OCI-LY7 (cell line): ENCODE measurements around the gene BICDL1. TPM values are rescaled to one million over a fixed set of nuclear protein-coding genes. Genes with fewer than 3 reads are reported as not detected.

Source experiments
- BruUV-seq: library from RNA; stranded (reverse); fragments of 400-500 nt; replicated peaks from 2 replicates; lab custom pipeline; 2021; lab: Mats Ljungman, UMichigan
- CTCF ChIA-PET: fragments of 300-600 bp; sonication (Branson Sonifier 250); formaldehyde crosslinking; loops from one replicate; lab custom pipeline; 2022; ENCODE audit warnings: antibody characterized with exemption; ENCODE audit not compliant: unreplicated experiment; lab: Charles Lee
- POLR2A ChIA-PET: fragments of 300-600 bp; sonication (Branson Sonifier 250); formaldehyde crosslinking; loops from one replicate; lab custom pipeline; 2022; ENCODE audit warnings: antibody characterized with exemption; lab: Charles Lee
- DNase-seq: peaks from one replicate; pipeline ENCODE4 v3.0.0-alpha.2; 2015; ENCODE audit warnings: low spot score
- H2AFZ ChIP-seq: fragments of 200-600 bp; sonication (generic), shearing (Covaris generic); 2 replicates; pipeline ENCODE4 v1.6.1; 2014; ENCODE audit warnings: mild to moderate bottlenecking, antibody characterized with exemption, low read length, moderate library complexity
- H3K27ac ChIP-seq: fragments of 200-600 bp; sonication (generic); 2 replicates; pipeline ENCODE4 v1.5.1; 2014; ENCODE audit warnings: mixed run types, low read depth, mild to moderate bottlenecking, moderate library complexity, low read length, inconsistent platforms; ENCODE audit not compliant: poor library complexity, severe bottlenecking
- H3K36me3 ChIP-seq: fragments of 200-600 bp; sonication (generic); 2 replicates; pipeline ENCODE4 v1.6.1; 2014; ENCODE audit warnings: mild to moderate bottlenecking, antibody characterized with exemption, low read length, moderate library complexity, mixed read lengths; ENCODE audit not compliant: insufficient read depth
- H3K4me1 ChIP-seq: fragments of 200-600 bp; sonication (generic); 2 replicates; pipeline ENCODE4 v1.5.1; 2014; ENCODE audit warnings: mild to moderate bottlenecking, low read length; ENCODE audit not compliant: insufficient read depth, poor library complexity, severe bottlenecking
- H3K4me2 ChIP-seq: fragments of 200-600 bp; sonication (generic); 2 replicates; pipeline ENCODE4 v1.6.1; 2014; ENCODE audit warnings: mild to moderate bottlenecking, low read length
- H3K4me3 ChIP-seq: fragments of 200-600 bp; sonication (generic); 2 replicates; pipeline ENCODE4 v1.5.1; 2014; ENCODE audit warnings: mild to moderate bottlenecking, low read depth, low read length; ENCODE audit not compliant: poor library complexity, severe bottlenecking
- H3K79me2 ChIP-seq: fragments of 200-600 bp; sonication (generic); 2 replicates; pipeline ENCODE4 v1.6.1; 2016; ENCODE audit warnings: low read depth, mild to moderate bottlenecking, low read length, moderate library complexity, mixed read lengths; ENCODE audit not compliant: insufficient read depth
- H3K9me2 ChIP-seq: fragments of 200-600 bp; sonication (generic); 2 replicates; pipeline ENCODE4 v1.6.1; 2016; ENCODE audit warnings: mild to moderate bottlenecking, low read length, mixed read lengths; ENCODE audit not compliant: insufficient read depth
- H3K9me3 ChIP-seq: fragments of 200-600 bp; sonication (generic); 2 replicates; pipeline ENCODE4 v1.6.1; 2014; ENCODE audit warnings: mild to moderate bottlenecking, mixed run types, low read length, mixed read lengths
- H4K20me1 ChIP-seq: fragments of 200-600 bp; sonication (generic); 2 replicates; pipeline ENCODE4 v1.6.1; 2014; ENCODE audit warnings: mild to moderate bottlenecking, antibody characterized with exemption, low read length, moderate library complexity, mixed read lengths; ENCODE audit not compliant: insufficient read depth
- EZH2phosphoT487 ChIP-seq: fragments of 200-600 bp; sonication (generic); IDR thresholded peaks from 2 replicates; pipeline ENCODE4 v1.6.1; 2018; ENCODE audit warnings: low read depth, borderline replicate concordance, mild to moderate bottlenecking, mixed run types, antibody characterized with exemption, low read length, moderate library complexity, mixed read lengths
- intact Hi-C: fragments of 100-400 bp; cut with micrococcal nuclease; formaldehyde crosslinking; loops from one replicate; pipeline ENCODE4 v1.10.0; 2022; ENCODE audit not compliant: unreplicated experiment
- total RNA-seq, 2 experiments: library from RNA; depleted of rRNA in 1 of 2; stranded (reverse); fragments of >200 nt in 1 of 2; shearing (Covaris generic) in 1 of 2; gene quantifications; 2 replicates each; pipeline ENCODE4 v1.2.3, GENCODE V29; 2014 to 2022
- TF ChIP-seq, protein P1 (sequence below): fragments of 200-600 bp; sonication (generic); conservative IDR thresholded peaks from 2 replicates; pipeline ENCODE4 v1.5.1; 2014; ENCODE audit warnings: mild to moderate bottlenecking, antibody characterized with exemption, low read length, moderate library complexity, mixed read lengths

The BICDL1 gene
- total RNA-seq, 2 experiments from 2014 or later = 6.5 to 22.6 TPM

DNA sequence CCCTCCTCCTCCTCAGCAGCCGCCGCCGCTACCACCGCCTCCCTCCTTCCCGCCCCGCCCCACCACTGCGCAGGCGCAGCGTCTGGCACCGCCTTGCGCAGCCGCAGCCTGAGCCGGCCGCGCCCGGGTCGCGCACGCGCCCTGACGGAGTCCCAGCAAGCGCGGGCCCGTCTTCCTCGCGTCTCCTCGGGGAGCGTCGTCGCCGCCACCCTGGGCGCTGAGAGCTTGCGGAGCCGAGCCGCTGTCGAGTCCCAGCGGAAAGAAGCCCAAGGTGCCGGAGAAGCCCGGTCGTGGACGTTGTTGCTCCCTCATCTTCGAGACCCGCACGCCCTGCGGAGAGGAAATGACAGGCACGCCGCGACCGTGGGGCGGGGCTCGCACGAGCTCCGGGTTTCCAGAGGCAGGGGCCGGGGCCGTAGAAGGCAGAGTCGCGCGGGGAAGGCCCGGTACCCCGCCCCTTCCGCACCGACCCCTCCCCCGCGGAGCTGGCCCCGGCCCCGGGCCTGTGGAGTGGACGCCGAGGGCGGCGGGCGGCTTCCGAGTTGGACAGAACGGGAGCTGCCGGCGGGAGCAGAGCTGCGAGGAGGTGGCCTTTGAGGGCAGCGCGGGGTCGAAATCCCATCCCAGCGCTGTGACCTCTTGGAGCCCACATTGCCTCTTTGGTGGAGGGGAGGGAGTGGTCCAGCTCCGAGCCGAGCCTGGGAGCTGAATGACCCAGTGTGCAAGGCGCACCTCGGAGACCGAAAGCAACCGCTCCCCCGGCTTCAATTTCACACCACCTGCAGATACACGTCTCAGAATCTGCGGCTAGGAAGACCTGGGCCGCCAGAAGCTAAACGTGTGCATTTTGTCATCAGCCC lies 128.0 kb downstream of the BICDL1 start:
- Histone ChIP-seq H3K4me3 (peak overlapping the region; percentile 90), H3K4me1 (peaks cover 56% of the 10 kb centered on the region), H3K36me3 (peaks cover 48% of the 10 kb centered on the region), H4K20me1 (peaks cover 14% of the 10 kb centered on the region), H3K27ac (peak overlapping the region; percentile 77), H3K9me2 (no peaks in the 10 kb centered on the region), H2AFZ (no peak overlapping the region; the same call in 1 of the 2 replicates), H3K9me3 (no peaks in the 10 kb centered on the region), H3K4me2 (peak overlapping the region; percentile 80), H3K79me2 (peaks cover 76% of the 10 kb centered on the region)
- no TSS peak for BruUV-seq
- intact Hi-C loops = loop anchor here (2.0 kb wide), 1 partner anchor 30 kb away; no protein-coding TSS in a partner anchor
- POLR2A ChIA-PET = interaction anchor here (0.5 to 8.4 kb wide), 7 partner anchors 16 to 281 kb away, joined by 3 to 86 read pairs (median 5); partner anchors contain the start of gene RPLP0
- DNase-seq = peak; percentile 93
- no peak for TF ChIP-seq EZH2phosphoT487
- TF ChIP-seq, protein P1, sequence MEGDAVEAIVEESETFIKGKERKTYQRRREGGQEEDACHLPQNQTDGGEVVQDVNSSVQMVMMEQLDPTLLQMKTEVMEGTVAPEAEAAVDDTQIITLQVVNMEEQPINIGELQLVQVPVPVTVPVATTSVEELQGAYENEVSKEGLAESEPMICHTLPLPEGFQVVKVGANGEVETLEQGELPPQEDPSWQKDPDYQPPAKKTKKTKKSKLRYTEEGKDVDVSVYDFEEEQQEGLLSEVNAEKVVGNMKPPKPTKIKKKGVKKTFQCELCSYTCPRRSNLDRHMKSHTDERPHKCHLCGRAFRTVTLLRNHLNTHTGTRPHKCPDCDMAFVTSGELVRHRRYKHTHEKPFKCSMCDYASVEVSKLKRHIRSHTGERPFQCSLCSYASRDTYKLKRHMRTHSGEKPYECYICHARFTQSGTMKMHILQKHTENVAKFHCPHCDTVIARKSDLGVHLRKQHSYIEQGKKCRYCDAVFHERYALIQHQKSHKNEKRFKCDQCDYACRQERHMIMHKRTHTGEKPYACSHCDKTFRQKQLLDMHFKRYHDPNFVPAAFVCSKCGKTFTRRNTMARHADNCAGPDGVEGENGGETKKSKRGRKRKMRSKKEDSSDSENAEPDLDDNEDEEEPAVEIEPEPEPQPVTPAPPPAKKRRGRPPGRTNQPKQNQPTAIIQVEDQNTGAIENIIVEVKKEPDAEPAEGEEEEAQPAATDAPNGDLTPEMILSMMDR = no peak
- CTCF ChIA-PET = interaction anchor here (0.6 kb wide), 1 partner anchor 43 kb away, joined by 3 read pairs; no protein-coding TSS in a partner anchor

DNA sequence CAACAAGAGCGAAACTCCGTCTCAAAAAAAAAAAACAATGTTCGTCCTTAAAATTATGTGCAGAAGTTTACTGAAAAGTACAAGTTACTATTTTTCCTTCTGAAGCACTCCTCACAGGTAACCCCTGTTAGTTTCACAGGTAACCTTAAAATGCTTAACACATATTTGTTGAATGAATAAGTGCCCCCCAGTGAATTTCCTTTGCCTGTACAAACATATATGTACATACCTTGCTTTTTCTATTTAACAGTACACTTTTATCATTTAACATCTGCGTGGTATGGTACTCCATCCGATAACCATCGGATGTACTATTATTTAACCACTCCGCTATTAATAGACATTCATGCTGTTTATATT lies 128.9 kb downstream of the BICDL1 start:
- Histone ChIP-seq H3K9me3 (no peaks in the 10 kb centered on the region), H3K4me3 (peak overlapping the region; percentile 90), H3K9me2 (no peaks in the 10 kb centered on the region), H2AFZ (no peak overlapping the region), H3K27ac (peak overlapping the region; percentile 77), H4K20me1 (peaks cover 14% of the 10 kb centered on the region), H3K4me2 (peak overlapping the region; percentile 80), H3K4me1 (peaks cover 62% of the 10 kb centered on the region), H3K79me2 (peaks cover 68% of the 10 kb centered on the region), H3K36me3 (peaks cover 39% of the 10 kb centered on the region)
- intact Hi-C loops = loop anchor here (2.0 kb wide), 2 partner anchors 31 to 49 kb away; no protein-coding TSS in a partner anchor
- no peak for DNase-seq
- CTCF ChIA-PET = interaction anchor here (0.7 to 1.0 kb wide), 3 partner anchors 9 to 111 kb away, joined by 3 to 7 read pairs (median 3); partner anchors contain the start of gene RPLP0
- TSS peak; percentile 86 for BruUV-seq
- POLR2A ChIA-PET = interaction anchor here (0.8 to 8.4 kb wide), 5 partner anchors 15 to 83 kb away, joined by 3 to 86 read pairs (median 5); partner anchors contain the start of gene RPLP0
- TF ChIP-seq, protein P1 = no peak
- TF ChIP-seq EZH2phosphoT487 = no peak
